SK-N-SH treated with all-trans-retinoic acid at 6 μM for 48 hours (cell line): ENCODE results near the gene PRKCZ.

ENCODE experiments used
- ATAC-seq: fragments of 200-7000 bp; cut with Tn5 transposase; 3 replicates; pipeline ENCODE4 v1.9.1; 2020; ENCODE audit warnings: mild to moderate bottlenecking, moderate library complexity
- ARNTL ChIP-seq: fragments of 450-650 bp; formaldehyde crosslinking; IDR thresholded peaks from 2 replicates; pipeline ENCODE4 v1.5.0; 2020; ENCODE audit warnings: low read depth, mild to moderate bottlenecking, moderate library complexity, borderline replicate concordance
- BACH2 ChIP-seq: fragments of 250-450 bp; sonication (Bioruptor Pico); IDR thresholded peaks from 2 replicates; pipeline ENCODE4 v1.9.0; 2021; ENCODE audit warnings: mild to moderate bottlenecking, borderline replicate concordance
- CSDC2 ChIP-seq: fragments of 250-450 bp; sonication (Bioruptor Pico); IDR thresholded peaks from 2 replicates; pipeline ENCODE4 v1.5.0; 2020; ENCODE audit warnings: mild to moderate bottlenecking, moderate library complexity
- ESRRG ChIP-seq: fragments of 250-450 bp; sonication (Bioruptor Pico); IDR thresholded peaks from 2 replicates; pipeline ENCODE4 v1.6.1; 2021; ENCODE audit warnings: mild to moderate bottlenecking
- GLIS3 ChIP-seq: fragments of 250-450 bp; sonication (Bioruptor Pico); IDR thresholded peaks from 2 replicates; pipeline ENCODE4 v1.5.0; 2020; ENCODE audit warnings: mild to moderate bottlenecking, moderate library complexity
- ISL1 ChIP-seq: fragments of 250-450 bp; sonication (Bioruptor Pico); IDR thresholded peaks from 2 replicates; pipeline ENCODE4 v2.1.2; 2022; ENCODE audit warnings: mild to moderate bottlenecking, moderate library complexity
- OSR1 ChIP-seq: fragments of 250-450 bp; sonication (Bioruptor Pico); IDR thresholded peaks from 2 replicates; pipeline ENCODE4 v1.8.0; 2022; ENCODE audit warnings: moderate library complexity, mild to moderate bottlenecking, inconsistent platforms
- PPARA ChIP-seq: fragments of 250-450 bp; sonication (Bioruptor Pico); IDR thresholded peaks from 2 replicates; pipeline ENCODE4 v1.5.0; 2020; ENCODE audit warnings: mild to moderate bottlenecking, borderline replicate concordance
- RARB ChIP-seq: fragments of 250-450 bp; sonication (Bioruptor Pico); IDR thresholded peaks from 2 replicates; pipeline ENCODE4 v1.8.0; 2021; ENCODE audit warnings: mild to moderate bottlenecking, moderate library complexity
- SNAI2 ChIP-seq: fragments of 250-450 bp; sonication (Bioruptor Pico); IDR thresholded peaks from 2 replicates; pipeline ENCODE4 v1.5.0; 2020; ENCODE audit warnings: mild to moderate bottlenecking, moderate library complexity
- TCF4 ChIP-seq: fragments of 250-450 bp; sonication (Bioruptor Pico); IDR thresholded peaks from 2 replicates; pipeline ENCODE4 v1.8.0; 2021; ENCODE audit warnings: mild to moderate bottlenecking, moderate library complexity, borderline replicate concordance
- TOX ChIP-seq: fragments of 250-450 bp; sonication (Bioruptor Pico); IDR thresholded peaks from 2 replicates; pipeline ENCODE4 v1.8.0; 2021; ENCODE audit warnings: mild to moderate bottlenecking, moderate library complexity, borderline replicate concordance
- ZC3H10 ChIP-seq: fragments of 250-450 bp; sonication (Bioruptor Pico); IDR thresholded peaks from 2 replicates; pipeline ENCODE4 v1.5.1; 2021; ENCODE audit warnings: mild to moderate bottlenecking, moderate library complexity
- ZFP3 ChIP-seq: fragments of 250-450 bp; sonication (Bioruptor Pico); IDR thresholded peaks from 2 replicates; pipeline ENCODE4 v1.5.0; 2020; ENCODE audit warnings: mild to moderate bottlenecking, moderate library complexity
- ZFP30 ChIP-seq: fragments of 450-650 bp; formaldehyde crosslinking; IDR thresholded peaks from 2 replicates; pipeline ENCODE4 v1.5.0; 2022; ENCODE audit warnings: mild to moderate bottlenecking, moderate library complexity
- ZNF8 ChIP-seq: fragments of 450-650 bp; formaldehyde crosslinking; IDR thresholded peaks from 2 replicates; pipeline ENCODE4 v1.5.0; 2020; ENCODE audit warnings: mild to moderate bottlenecking, moderate library complexity
- TF ChIP-seq, protein P1 (sequence below): fragments of 250-450 bp; sonication (Bioruptor Pico); IDR thresholded peaks from 2 replicates; pipeline ENCODE4 v1.5.1; 2021; ENCODE audit warnings: mild to moderate bottlenecking, moderate library complexity
- TF ChIP-seq, protein P2 (sequence below): fragments of 250-450 bp; sonication (Bioruptor Pico); IDR thresholded peaks from 2 replicates; pipeline ENCODE4 v1.5.1; 2020; ENCODE audit warnings: low read depth, mild to moderate bottlenecking, moderate library complexity
- TF ChIP-seq, protein P3 (sequence below): fragments of 250-450 bp; sonication (Bioruptor Pico); IDR thresholded peaks from 2 replicates; pipeline ENCODE4 v1.8.0; 2020; ENCODE audit warnings: mild to moderate bottlenecking, moderate library complexity, borderline replicate concordance
- TF ChIP-seq, protein P4 (sequence below): fragments of 250-450 bp; sonication (Bioruptor Pico); IDR thresholded peaks from 2 replicates; pipeline ENCODE4 v1.5.0; 2020; ENCODE audit warnings: mild to moderate bottlenecking, moderate library complexity
- TF ChIP-seq, protein P5 (sequence below): fragments of 250-450 bp; sonication (Bioruptor Pico); IDR thresholded peaks from 2 replicates; pipeline ENCODE4 v1.8.0; 2021; ENCODE audit warnings: low read depth, mild to moderate bottlenecking, moderate library complexity, borderline replicate concordance

Gene PRKCZ

DNA sequence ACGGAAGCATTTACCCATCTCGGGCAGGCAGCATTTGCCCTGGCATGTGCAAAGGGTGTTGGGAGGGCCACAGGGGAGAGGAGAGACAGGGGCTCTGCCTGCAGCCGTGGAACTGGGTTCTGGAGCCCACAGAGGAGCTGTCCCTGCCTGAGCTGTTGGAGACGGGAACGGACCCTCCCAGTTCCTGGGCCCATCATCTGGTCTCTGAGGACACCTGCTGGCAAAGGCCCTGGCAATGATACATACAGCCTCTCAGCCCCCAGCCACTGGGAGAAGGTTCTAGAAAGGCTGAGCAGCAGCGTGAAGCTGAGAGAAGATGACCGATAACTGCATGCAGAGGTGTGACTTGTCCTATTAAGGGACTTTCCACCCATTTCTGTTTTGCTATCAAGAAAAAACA is 113.0 kb downstream of the PRKCZ start:
- TF ChIP-seq RARB (CRISPR knock-in tag) (no peak), ZC3H10 (CRISPR knock-in tag) (no peak), ARNTL (CRISPR knock-in tag) (no peak), BACH2 (CRISPR knock-in tag) (no peak)
- TF ChIP-seq, protein P1, sequence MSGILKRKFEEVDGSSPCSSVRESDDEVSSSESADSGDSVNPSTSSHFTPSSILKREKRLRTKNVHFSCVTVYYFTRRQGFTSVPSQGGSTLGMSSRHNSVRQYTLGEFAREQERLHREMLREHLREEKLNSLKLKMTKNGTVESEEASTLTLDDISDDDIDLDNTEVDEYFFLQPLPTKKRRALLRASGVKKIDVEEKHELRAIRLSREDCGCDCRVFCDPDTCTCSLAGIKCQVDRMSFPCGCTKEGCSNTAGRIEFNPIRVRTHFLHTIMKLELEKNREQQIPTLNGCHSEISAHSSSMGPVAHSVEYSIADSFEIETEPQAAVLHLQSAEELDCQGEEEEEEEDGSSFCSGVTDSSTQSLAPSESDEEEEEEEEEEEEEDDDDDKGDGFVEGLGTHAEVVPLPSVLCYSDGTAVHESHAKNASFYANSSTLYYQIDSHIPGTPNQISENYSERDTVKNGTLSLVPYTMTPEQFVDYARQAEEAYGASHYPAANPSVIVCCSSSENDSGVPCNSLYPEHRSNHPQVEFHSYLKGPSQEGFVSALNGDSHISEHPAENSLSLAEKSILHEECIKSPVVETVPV, result no peak
- TF ChIP-seq, protein P2, sequence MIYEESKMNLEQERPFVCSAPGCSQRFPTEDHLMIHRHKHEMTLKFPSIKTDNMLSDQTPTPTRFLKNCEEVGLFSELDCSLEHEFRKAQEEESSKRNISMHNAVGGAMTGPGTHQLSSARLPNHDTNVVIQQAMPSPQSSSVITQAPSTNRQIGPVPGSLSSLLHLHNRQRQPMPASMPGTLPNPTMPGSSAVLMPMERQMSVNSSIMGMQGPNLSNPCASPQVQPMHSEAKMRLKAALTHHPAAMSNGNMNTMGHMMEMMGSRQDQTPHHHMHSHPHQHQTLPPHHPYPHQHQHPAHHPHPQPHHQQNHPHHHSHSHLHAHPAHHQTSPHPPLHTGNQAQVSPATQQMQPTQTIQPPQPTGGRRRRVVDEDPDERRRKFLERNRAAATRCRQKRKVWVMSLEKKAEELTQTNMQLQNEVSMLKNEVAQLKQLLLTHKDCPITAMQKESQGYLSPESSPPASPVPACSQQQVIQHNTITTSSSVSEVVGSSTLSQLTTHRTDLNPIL (CRISPR knock-in tag), result no peak
- TF ChIP-seq, protein P3, sequence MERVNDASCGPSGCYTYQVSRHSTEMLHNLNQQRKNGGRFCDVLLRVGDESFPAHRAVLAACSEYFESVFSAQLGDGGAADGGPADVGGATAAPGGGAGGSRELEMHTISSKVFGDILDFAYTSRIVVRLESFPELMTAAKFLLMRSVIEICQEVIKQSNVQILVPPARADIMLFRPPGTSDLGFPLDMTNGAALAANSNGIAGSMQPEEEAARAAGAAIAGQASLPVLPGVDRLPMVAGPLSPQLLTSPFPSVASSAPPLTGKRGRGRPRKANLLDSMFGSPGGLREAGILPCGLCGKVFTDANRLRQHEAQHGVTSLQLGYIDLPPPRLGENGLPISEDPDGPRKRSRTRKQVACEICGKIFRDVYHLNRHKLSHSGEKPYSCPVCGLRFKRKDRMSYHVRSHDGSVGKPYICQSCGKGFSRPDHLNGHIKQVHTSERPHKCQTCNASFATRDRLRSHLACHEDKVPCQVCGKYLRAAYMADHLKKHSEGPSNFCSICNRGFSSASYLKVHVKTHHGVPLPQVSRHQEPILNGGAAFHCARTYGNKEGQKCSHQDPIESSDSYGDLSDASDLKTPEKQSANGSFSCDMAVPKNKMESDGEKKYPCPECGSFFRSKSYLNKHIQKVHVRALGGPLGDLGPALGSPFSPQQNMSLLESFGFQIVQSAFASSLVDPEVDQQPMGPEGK (CRISPR knock-in tag), result no peak
- no peak for ATAC-seq

DNA sequence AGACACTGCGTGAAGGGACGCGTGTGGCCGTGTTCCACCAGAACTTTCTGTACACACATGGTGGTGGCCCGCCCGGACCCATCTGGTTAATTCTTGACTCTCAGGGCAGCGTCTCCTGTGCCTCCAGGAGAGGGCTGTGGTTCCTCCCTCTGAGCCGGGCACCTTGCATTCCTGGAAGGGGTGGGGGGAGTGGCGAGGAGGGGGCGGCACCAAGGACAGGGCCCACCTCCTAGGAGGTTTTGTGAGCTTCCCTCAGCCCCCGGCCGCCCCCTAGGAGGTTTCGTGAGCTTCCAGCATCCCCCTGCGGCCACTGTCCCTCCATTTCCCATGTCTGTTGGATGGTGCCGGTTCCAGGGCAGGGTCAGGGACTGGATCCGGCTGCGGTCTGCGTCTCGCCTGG is 115.4 kb downstream of the PRKCZ start:
- no peak for TF ChIP-seq ZFP30
- TF ChIP-seq, protein P4, sequence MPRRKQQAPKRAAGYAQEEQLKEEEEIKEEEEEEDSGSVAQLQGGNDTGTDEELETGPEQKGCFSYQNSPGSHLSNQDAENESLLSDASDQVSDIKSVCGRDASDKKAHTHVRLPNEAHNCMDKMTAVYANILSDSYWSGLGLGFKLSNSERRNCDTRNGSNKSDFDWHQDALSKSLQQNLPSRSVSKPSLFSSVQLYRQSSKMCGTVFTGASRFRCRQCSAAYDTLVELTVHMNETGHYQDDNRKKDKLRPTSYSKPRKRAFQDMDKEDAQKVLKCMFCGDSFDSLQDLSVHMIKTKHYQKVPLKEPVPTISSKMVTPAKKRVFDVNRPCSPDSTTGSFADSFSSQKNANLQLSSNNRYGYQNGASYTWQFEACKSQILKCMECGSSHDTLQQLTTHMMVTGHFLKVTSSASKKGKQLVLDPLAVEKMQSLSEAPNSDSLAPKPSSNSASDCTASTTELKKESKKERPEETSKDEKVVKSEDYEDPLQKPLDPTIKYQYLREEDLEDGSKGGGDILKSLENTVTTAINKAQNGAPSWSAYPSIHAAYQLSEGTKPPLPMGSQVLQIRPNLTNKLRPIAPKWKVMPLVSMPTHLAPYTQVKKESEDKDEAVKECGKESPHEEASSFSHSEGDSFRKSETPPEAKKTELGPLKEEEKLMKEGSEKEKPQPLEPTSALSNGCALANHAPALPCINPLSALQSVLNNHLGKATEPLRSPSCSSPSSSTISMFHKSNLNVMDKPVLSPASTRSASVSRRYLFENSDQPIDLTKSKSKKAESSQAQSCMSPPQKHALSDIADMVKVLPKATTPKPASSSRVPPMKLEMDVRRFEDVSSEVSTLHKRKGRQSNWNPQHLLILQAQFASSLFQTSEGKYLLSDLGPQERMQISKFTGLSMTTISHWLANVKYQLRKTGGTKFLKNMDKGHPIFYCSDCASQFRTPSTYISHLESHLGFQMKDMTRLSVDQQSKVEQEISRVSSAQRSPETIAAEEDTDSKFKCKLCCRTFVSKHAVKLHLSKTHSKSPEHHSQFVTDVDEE, result no peak
- no peak for TF ChIP-seq ZFP3 (CRISPR knock-in tag)
- no peak for TF ChIP-seq BACH2 (CRISPR knock-in tag)
- no peak for TF ChIP-seq PPARA (CRISPR knock-in tag)
- TF ChIP-seq TOX (CRISPR knock-in tag), result no peak
- no peak for TF ChIP-seq OSR1
- TF ChIP-seq RARB (CRISPR knock-in tag), result no peak
- TF ChIP-seq, protein P1, result no peak
- no peak for TF ChIP-seq ESRRG
- TF ChIP-seq, protein P5, sequence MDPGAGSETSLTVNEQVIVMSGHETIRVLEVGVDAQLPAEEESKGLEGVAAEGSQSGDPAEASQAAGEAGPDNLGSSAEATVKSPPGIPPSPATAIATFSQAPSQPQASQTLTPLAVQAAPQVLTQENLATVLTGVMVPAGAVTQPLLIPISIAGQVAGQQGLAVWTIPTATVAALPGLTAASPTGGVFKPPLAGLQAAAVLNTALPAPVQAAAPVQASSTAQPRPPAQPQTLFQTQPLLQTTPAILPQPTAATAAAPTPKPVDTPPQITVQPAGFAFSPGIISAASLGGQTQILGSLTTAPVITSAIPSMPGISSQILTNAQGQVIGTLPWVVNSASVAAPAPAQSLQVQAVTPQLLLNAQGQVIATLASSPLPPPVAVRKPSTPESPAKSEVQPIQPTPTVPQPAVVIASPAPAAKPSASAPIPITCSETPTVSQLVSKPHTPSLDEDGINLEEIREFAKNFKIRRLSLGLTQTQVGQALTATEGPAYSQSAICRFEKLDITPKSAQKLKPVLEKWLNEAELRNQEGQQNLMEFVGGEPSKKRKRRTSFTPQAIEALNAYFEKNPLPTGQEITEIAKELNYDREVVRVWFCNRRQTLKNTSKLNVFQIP (CRISPR knock-in tag), result no peak
- TF ChIP-seq CSDC2 (CRISPR knock-in tag), result no peak
- TF ChIP-seq GLIS3 (CRISPR knock-in tag), result no peak
- no peak for ATAC-seq

DNA sequence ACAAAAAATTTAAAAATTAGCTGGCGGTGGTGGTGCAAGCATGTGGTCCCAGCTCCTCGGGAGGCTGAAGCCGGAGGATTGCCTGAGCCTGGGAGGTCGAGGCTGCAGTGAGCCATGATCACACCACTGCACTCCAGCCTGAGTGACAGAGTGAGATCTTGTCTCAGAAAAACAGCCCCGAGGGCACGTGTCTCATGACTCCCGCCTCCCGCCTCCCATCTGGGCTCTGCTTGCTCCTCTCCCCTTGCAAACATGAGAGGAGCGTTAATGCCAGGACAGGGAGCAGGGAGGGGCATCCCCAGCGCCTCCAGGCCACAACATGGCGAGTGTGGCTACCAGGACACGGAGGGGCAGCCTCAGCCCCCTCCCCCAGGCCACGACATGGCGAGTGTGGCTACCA is 116.0 kb downstream of the PRKCZ start:
- TF ChIP-seq, protein P4, result no peak
- TF ChIP-seq, protein P2 (CRISPR knock-in tag), result no peak
- TF ChIP-seq CSDC2 (CRISPR knock-in tag) (no peak), ISL1 (CRISPR knock-in tag) (no peak), SNAI2 (no peak), TCF4 (CRISPR knock-in tag) (no peak), ZNF8 (no peak), OSR1 (no peak), ZC3H10 (CRISPR knock-in tag) (no peak), TOX (CRISPR knock-in tag) (no peak)
- no peak for ATAC-seq
